Upper lobe of left lung (tissue), 4 donors: ENCODE data around the gene THUMPD2.

Source experiments
- POLR2A ChIP-seq, 4 donors: fragments of 450-650 bp; IDR thresholded peaks; one replicate each; pipeline ENCODE4 v1.5.1; 2016 to 2017; ENCODE audit warnings: antibody characterized with exemption in 4 of 4, mild to moderate bottlenecking in 2 of 4
- TF ChIP-seq, protein P1 (sequence below), 6 experiments: fragments of 450-650 bp in 4 of 6; fragments of 200-600 bp in 2 of 6; sonication (generic) in 2 of 6; IDR thresholded peaks; one replicate each; pipeline ENCODE4 v1.5.1; 2016 to 2019; ENCODE audit warnings: antibody characterized with exemption in 6 of 6

GRCh38 chr2:39780825-39781600 is 2.0 kb upstream of the THUMPD2 start:
- no peak for TF ChIP-seq POLR2A (IDR thresholded peaks at IDR 0.05)
- TF ChIP-seq, protein P1, sequence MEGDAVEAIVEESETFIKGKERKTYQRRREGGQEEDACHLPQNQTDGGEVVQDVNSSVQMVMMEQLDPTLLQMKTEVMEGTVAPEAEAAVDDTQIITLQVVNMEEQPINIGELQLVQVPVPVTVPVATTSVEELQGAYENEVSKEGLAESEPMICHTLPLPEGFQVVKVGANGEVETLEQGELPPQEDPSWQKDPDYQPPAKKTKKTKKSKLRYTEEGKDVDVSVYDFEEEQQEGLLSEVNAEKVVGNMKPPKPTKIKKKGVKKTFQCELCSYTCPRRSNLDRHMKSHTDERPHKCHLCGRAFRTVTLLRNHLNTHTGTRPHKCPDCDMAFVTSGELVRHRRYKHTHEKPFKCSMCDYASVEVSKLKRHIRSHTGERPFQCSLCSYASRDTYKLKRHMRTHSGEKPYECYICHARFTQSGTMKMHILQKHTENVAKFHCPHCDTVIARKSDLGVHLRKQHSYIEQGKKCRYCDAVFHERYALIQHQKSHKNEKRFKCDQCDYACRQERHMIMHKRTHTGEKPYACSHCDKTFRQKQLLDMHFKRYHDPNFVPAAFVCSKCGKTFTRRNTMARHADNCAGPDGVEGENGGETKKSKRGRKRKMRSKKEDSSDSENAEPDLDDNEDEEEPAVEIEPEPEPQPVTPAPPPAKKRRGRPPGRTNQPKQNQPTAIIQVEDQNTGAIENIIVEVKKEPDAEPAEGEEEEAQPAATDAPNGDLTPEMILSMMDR (IDR thresholded peaks at IDR 0.05) = no peak
